ENCODE data around the gene RIBC2. TPM values are rescaled to one million over a fixed set of nuclear protein-coding genes. Genes with fewer than 3 reads are reported as not detected.
A peak's percentile ranks its signal among the peaks of the same experiment; 100 is the strongest.

Gene RIBC2
- total and polyA plus RNA-seq, 2 of the 13 experiments (the other 11 are each of a cell fraction or from before 2014, with no cell fraction given) = 0.55 TPM; not detected in 1

- TF ChIP-seq KDM2A (CRISPR knock-in tag; IDR thresholded peaks at IDR 0.05; ENCODE audit: borderline replicate concordance, low read depth) = peak; percentile 84; the same call in 1 of the 2 replicates
- no peak for TF ChIP-seq CSRNP2 (CRISPR knock-in tag; conservative IDR thresholded peaks at IDR 0.05; ENCODE audit: low read depth)
- TF ChIP-seq GATAD1 (CRISPR knock-in tag; IDR thresholded peaks at IDR 0.05) = no peak
- TF ChIP-seq CTCF (CRISPR knock-in tag; IDR thresholded peaks at IDR 0.05) = peak; percentile 93
- TF ChIP-seq ZNF687 (CRISPR knock-in tag; IDR thresholded peaks at IDR 0.05) = peak; percentile 65
- TF ChIP-seq ARID5B (CRISPR knock-in tag; IDR thresholded peaks at IDR 0.05) = peak; percentile 31; the same call in 1 of the 2 replicates
- TF ChIP-seq SNAI1 (CRISPR knock-in tag; IDR thresholded peaks at IDR 0.05; ENCODE audit: borderline replicate concordance) = no peak
- no peak for TF ChIP-seq REXO4 (CRISPR knock-in tag; IDR thresholded peaks at IDR 0.05; ENCODE audit: borderline replicate concordance)
- 0 out of 2 replicates have a peak, but pooled peaks have one; percentile 21 for TF ChIP-seq ZMYM4 (CRISPR knock-in tag; IDR thresholded peaks at IDR 0.05)
- TF ChIP-seq PATZ1 (CRISPR knock-in tag; IDR thresholded peaks at IDR 0.05) = peak; percentile 31; the same call in 1 of the 2 replicates
- no peak for TF ChIP-seq PAX8 (CRISPR knock-in tag; IDR thresholded peaks at IDR 0.05; ENCODE audit: borderline replicate concordance)
- TF ChIP-seq MAX (IDR thresholded peaks at IDR 0.05) = peak; percentile 51; the same call in 1 of the 2 replicates
- no peak for TF ChIP-seq JUNB (CRISPR knock-in tag; IDR thresholded peaks at IDR 0.05; ENCODE audit: borderline replicate concordance)
These were observed 27.6 kb downstream of the RIBC2 start (continued) for GRCh38 chr22:45441138-45441537.

Measured in HepG2 (cell line).